K562 (cell line): Measurements from ENCODE around the gene NPHP3. TPM values are rescaled to one million over a fixed set of nuclear protein-coding genes. Genes with fewer than 3 reads are reported as not detected.

Experiments used
- ATAC-seq: fragments of 200-7000 bp; cut with Tn5 transposase; 3 replicates; pipeline ENCODE4 v1.9.1; 2020; ENCODE audit warnings: moderate library complexity
- BruUV-seq: library from RNA; stranded (reverse); fragments of 400-500 nt; replicated peaks from 2 replicates; lab custom pipeline; 2021; lab: Mats Ljungman, UMichigan
- CTCF ChIA-PET: fragments of 300-600 bp; formaldehyde crosslinking; extraction: SDS; loops from one replicate; lab custom pipeline; 2021; ENCODE audit warnings: low intra/inter-chr PET ratio; lab: Yijun Ruan, JAX
- POLR2A ChIA-PET: fragments of 300-600, 350-650 bp; sonication (Branson Sonifier 250); formaldehyde crosslinking; extraction: SDS; loops from one replicate; lab custom pipeline; 2021; ENCODE audit warnings: antibody characterized with exemption, inconsistent platforms; lab: Yijun Ruan, JAX
- DNase-seq, 4 experiments: peaks; one replicate each; pipeline versions ENCODE4 v3.0.0 to v3.0.0-alpha.2; 2011 to 2018; ENCODE audit warnings: low spot score in 3 of 4, mixed read lengths in 3 of 4; ENCODE audit errors: extremely low read depth in 1 of 4
- FAIRE-seq: peaks from 2 replicates; lab custom pipeline; 2011; peaks lifted over from hg19 to GRCh38; lab: Jason Lieb, UNC
- H2AFZ ChIP-seq: 2 replicates; pipeline ENCODE4 v1.6.0; 2011; ENCODE audit warnings: low read depth, low read length, control low read depth, inconsistent platforms
- H3K27ac ChIP-seq: fragments of 200-600 bp; 3 replicates; pipeline ENCODE4 v1.8.0; 2011; ENCODE audit warnings: low read depth, mild to moderate bottlenecking, control low read depth, inconsistent platforms, low read length, moderate library complexity, mixed read lengths; ENCODE audit errors: extremely low read depth
- H3K27me3 ChIP-seq, 2 experiments: fragments of 300-600 bp in 1 of 2; 2 replicates in 1 of 2; 3 replicates in 1 of 2; pipeline versions ENCODE4 v1.6.0 to v1.8.0; 2011; ENCODE audit warnings: inconsistent platforms in 2 of 2, low read length in 2 of 2, mild to moderate bottlenecking in 1 of 2, mixed read lengths in 1 of 2, moderate library complexity in 1 of 2; ENCODE audit not compliant: control insufficient read depth in 2 of 2, insufficient read depth in 2 of 2
- H3K36me3 ChIP-seq: fragments of 300-600 bp; 3 replicates; pipeline ENCODE4 v1.8.0; 2011; ENCODE audit warnings: mild to moderate bottlenecking, low read length, inconsistent platforms; ENCODE audit not compliant: control insufficient read depth, insufficient read depth
- H3K4me1 ChIP-seq, 2 experiments: fragments of 200-600 bp in 1 of 2; replicated peaks in 1 of 2; 2 replicates in 1 of 2; 3 replicates in 1 of 2; pipeline versions ENCODE4 v1.5.1 to v1.8.0; 2011; ENCODE audit warnings: inconsistent platforms in 2 of 2, low read length in 2 of 2, mild to moderate bottlenecking in 1 of 2, mixed read lengths in 1 of 2, moderate library complexity in 1 of 2; ENCODE audit not compliant: control insufficient read depth in 2 of 2, insufficient read depth in 2 of 2
- H3K4me2 ChIP-seq: 2 replicates; pipeline ENCODE4 v1.6.1; 2011; ENCODE audit warnings: low read length, control low read depth, inconsistent platforms, mixed read lengths; ENCODE audit not compliant: insufficient read depth
- H3K4me3 ChIP-seq: fragments of 200-600 bp; sonication (generic), shearing (Covaris generic); 2 replicates; pipeline ENCODE4 v1.5.1; 2016; ENCODE audit warnings: control low read depth, inconsistent platforms
- H3K79me2 ChIP-seq: fragments of 200-600 bp; 3 replicates; pipeline ENCODE4 v1.8.0; 2011; ENCODE audit warnings: low read length, inconsistent platforms; ENCODE audit not compliant: control insufficient read depth, insufficient read depth
- H3K9ac ChIP-seq, 2 experiments: 2 replicates each; pipeline versions ENCODE4 v1.6.0 to v1.6.1; 2011; ENCODE audit warnings: low read depth in 2 of 2, low read length in 2 of 2, control low read depth in 1 of 2, inconsistent platforms in 1 of 2, mild to moderate bottlenecking in 1 of 2, mixed read lengths in 1 of 2; ENCODE audit not compliant: insufficient read depth in 1 of 2
- H3K9me1 ChIP-seq: one replicate; pipeline ENCODE4 v1.6.0; 2011; ENCODE audit warnings: inconsistent platforms, mild to moderate bottlenecking, low read length, moderate library complexity; ENCODE audit not compliant: control insufficient read depth, insufficient read depth
- H3K9me3 ChIP-seq: replicated peaks from 2 replicates; pipeline ENCODE4 v1.5.1; 2011; ENCODE audit warnings: low read depth, low read length, inconsistent platforms; ENCODE audit not compliant: control insufficient read depth, insufficient read depth
- H4K20me1 ChIP-seq: replicated peaks from 2 replicates; pipeline ENCODE4 v1.6.1; 2011; ENCODE audit warnings: low read length, inconsistent platforms, mixed read lengths; ENCODE audit not compliant: control insufficient read depth, insufficient read depth
- MGA ChIP-seq: fragments of 450-650 bp; IDR thresholded peaks from 2 replicates; pipeline ENCODE4 v1.6.1; 2016; ENCODE audit warnings: mild to moderate bottlenecking, moderate library complexity
- SAFB ChIP-seq: fragments of 200-400 bp; formaldehyde crosslinking; IDR thresholded peaks from 2 replicates; pipeline ENCODE4 v1.6.1; 2017; ENCODE audit warnings: low read depth, low read length, borderline replicate concordance
- WGBS: fragments of 100-300 bp; shearing (Covaris generic); methylation state at CpG from one replicate; pipeline ENCODE4 v1.1.6; 2016; ENCODE audit warnings: low coverage, mixed read lengths; ENCODE audit not compliant: insufficient coverage; ENCODE audit errors: missing lambda C conversion rate; 5-methylcytosine and 5-hydroxymethylcytosine counted together
- in situ Hi-C: fragments of 300-500 bp; cut with MboI; formaldehyde crosslinking; loops from 4 replicates; pipeline ENCODE4 v1.15.0; 2018; ENCODE audit warnings: inconsistent platforms, mixed read lengths
- intact Hi-C: fragments of 100-400 bp; cut with micrococcal nuclease; formaldehyde crosslinking; loops from 2 replicates; pipeline ENCODE4 v1.14.2; 2022
- polyA plus RNA-seq, 8 experiments: library from polyadenylated mRNA; depleted of rRNA in 4 of 8; stranded (reverse) in 5 of 8; unstranded in 3 of 8; fragments of >200 nt; fragmentation: Nextera tagmentation in 2 of 8; fragmentation: Illumina TruSeq in 1 of 8; extraction: Ambion mirVana in 2 of 8; extraction: Trizol in 1 of 8; gene quantifications; 2 replicates each; pipeline versions ENCODE4 v1.2.1 to v1.2.3, GENCODE V29; 2011 to 2014; ENCODE audit warnings: inconsistent platforms in 1 of 8, missing spikeins in 1 of 8
- total RNA-seq, 7 experiments: library from RNA; depleted of rRNA in 6 of 7; stranded (reverse); fragments of >200 nt in 6 of 7; fragmentation: Illumina TruSeq in 2 of 7; extraction: Trizol in 2 of 7; gene quantifications; 2 replicates each; pipeline versions ENCODE4 v1.2.1 to v1.2.3, GENCODE V29; 2011 to 2021; ENCODE audit warnings: low replicate concordance in 1 of 7

NPHP3 gene
- total and polyA plus RNA-seq, 9 of the 15 experiments (the other 6 are each of a cell fraction or from before 2014, with no cell fraction given): 0.62 to 13.2 (median 5.8) TPM

- 26% methylated on average over 7 of the region's 8 CpGs for WGBS
- in situ Hi-C loops (no loop called here), intact Hi-C loops (loop anchor here (2.0 to 10.0 kb wide), 3 partner anchors 65 to 724 kb away; partner anchors contain the start of gene NPHP3)
- no TSS peak for BruUV-seq
- no peak for DNase-seq
- no peak for ATAC-seq
- peaks cover 0 to 9% of the 10 kb centered on the region in 2 experiments; a peak in 4 of 5 replicates for H3K4me1 ChIP-seq
- H3K9me3 ChIP-seq: no peaks in the 10 kb centered on the region
- H3K4me2 ChIP-seq: peak overlapping the region; percentile 93; the same call in 1 of the 2 replicates
- ChIA-PET CTCF (interaction anchor here (0.5 kb wide), 1 partner anchor 271 kb away, joined by 9 read pairs; no protein-coding TSS in a partner anchor), POLR2A (interaction anchor here (1.2 kb wide), 1 partner anchor 13 kb away, joined by 3 read pairs; no protein-coding TSS in a partner anchor)
- no peaks in the 10 kb centered on the region for H3K9me1 ChIP-seq
- H3K4me3 ChIP-seq: no peak overlapping the region
- H4K20me1 ChIP-seq: no peaks in the 10 kb centered on the region
- no peak overlapping the region for H2AFZ ChIP-seq
- no peaks in the 10 kb centered on the region for H3K27me3 ChIP-seq
- FAIRE-seq: no peak
- no peaks in the 10 kb centered on the region; the same call in 2 of the 3 replicates for H3K36me3 ChIP-seq
- no peak for TF ChIP-seq SAFB
- 0 out of 2 replicates have a peak, but pooled peaks have one; percentile 32 for TF ChIP-seq MGA
- H3K27ac ChIP-seq: no peak overlapping the region
- H3K79me2 ChIP-seq: peaks cover 40% of the 10 kb centered on the region
- peak overlapping the region in 1 of 2 experiments; percentile 90; a peak in 1 of 4 replicates for H3K9ac ChIP-seq
These were observed 64.1 kb downstream of the NPHP3 start for GRCh38 chr3:132657869-132658747.
